Astrocyte of the spinal cord (primary cell): Measurements from ENCODE around the gene LTBP4.

ENCODE experiments used
- DNase-seq: peaks from one replicate; pipeline ENCODE4 v3.0.0; 2011; ENCODE audit warnings: low read depth, low spot score
- H3K4me3 ChIP-seq: 2 replicates; pipeline ENCODE4 v1.5.1; 2011; ENCODE audit warnings: low read depth, mild to moderate bottlenecking, low read length, moderate library complexity
- CTCF ChIP-seq: IDR thresholded peaks from 2 replicates; pipeline ENCODE4 v1.5.1; 2012; ENCODE audit warnings: low read depth, mild to moderate bottlenecking, low read length, inconsistent platforms
- in situ Hi-C: cut with HindIII; loops from 2 replicates; pipeline ENCODE4 v1.10.0; 2017; ENCODE audit warnings: low sequenced_read_pairs

Gene LTBP4

GRCh38 chr19:40672038-40672437 is 70.9 kb downstream of the LTBP4 start:
- no peak for DNase-seq
- H3K4me3 ChIP-seq = no peak overlapping the region
- in situ Hi-C loops = no loop called here
- TF ChIP-seq CTCF = no peak

DNA sequence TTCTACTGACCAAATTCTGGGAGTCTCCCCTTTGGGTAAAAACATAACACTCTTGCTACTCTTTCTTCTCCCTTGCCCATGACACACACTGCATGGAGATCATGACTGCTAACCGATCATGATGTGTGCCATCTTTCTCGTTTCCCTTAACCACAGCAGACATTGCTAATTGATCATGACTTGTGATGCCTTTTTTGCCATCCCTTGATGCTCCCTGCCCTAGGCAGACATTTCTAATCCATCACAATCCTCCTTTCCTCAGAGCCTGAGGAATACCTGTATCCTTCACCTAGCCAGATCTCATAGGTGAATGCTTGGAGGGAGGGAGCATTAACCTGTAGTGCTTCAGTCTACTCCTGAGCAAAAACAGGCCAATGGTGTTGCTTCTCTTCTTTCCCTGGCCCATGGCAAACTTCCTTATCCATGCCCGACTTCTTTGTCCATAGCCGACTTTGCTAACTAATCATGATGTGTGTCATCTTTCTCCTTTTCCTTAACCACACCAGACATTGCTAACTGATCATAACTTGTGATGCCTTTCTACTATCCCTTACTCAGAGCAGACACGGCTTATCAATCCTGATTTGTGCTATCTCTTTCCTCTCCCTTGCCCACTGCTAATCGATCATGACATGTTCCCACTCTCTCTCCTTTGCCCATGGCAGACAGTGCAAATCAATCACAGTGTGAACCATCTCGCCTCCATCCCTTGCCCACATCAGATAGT is 71.6 kb downstream of the LTBP4 start:
- in situ Hi-C loops = no loop called here
- no peak overlapping the region for H3K4me3 ChIP-seq
- TF ChIP-seq CTCF = no peak
- DNase-seq = no peak

GRCh38 chr19:40673397-40673796 is 72.2 kb downstream of the LTBP4 start:
- H3K4me3 ChIP-seq = no peak overlapping the region
- in situ Hi-C loops = no loop called here
- no peak for TF ChIP-seq CTCF
- no peak for DNase-seq

DNA sequence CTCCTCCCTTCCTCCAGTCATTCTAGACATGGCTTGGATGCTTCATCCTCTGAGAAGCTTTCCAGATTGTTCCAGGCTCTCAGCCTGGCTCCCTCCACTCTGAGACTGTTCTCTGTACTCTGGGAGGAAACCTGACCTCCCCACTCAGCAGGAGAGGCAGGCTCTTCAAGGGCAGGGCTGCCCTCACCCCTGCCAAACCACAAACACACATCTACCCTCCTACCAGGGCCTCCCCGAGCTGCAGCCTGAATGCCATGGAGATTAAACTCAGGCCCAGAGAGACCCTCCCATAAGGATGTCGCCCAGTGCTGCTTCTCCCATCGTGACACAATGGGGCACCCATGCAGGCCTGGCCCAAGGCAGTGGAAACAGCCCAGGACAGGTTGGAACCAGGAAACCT is 73.1 kb downstream of the LTBP4 start:
- peak; percentile 45 for DNase-seq
- no peak for TF ChIP-seq CTCF
- in situ Hi-C loops = no loop called here
- H3K4me3 ChIP-seq = no peak overlapping the region

GRCh38 chr19:40677156-40677555 is 76.0 kb downstream of the LTBP4 start:
- no peak for DNase-seq
- in situ Hi-C loops = no loop called here
- no peak for TF ChIP-seq CTCF
- no peak overlapping the region for H3K4me3 ChIP-seq
